ENCODE data around the gene FNBP1. TPM values are rescaled to one million over a fixed set of nuclear protein-coding genes. Genes with fewer than 3 reads are reported as not detected.

Gene FNBP1
- total and polyA plus RNA-seq, 2 of the 8 experiments (the other 6 are each of a cell fraction or from before 2014, with no cell fraction given) = 7.2 to 40.9 TPM

GRCh38 chr9:130034570-130034969 lies 8.4 kb downstream of the FNBP1 start:
- Histone ChIP-seq H3K9me3 (ENCODE audit: insufficient read depth in 2 of 2, low read depth in 1 of 2, low read length in 1 of 2) (no peaks in the 10 kb centered on the region), H3K4me3 (ENCODE audit: extremely low read depth in 1 of 4, insufficient read depth in 2 of 4, low read depth in 3 of 4, low read length in 4 of 4) (no peak overlapping the region), H4K91ac (replicated peaks; ENCODE audit: insufficient read length, low read length) (no peak overlapping the region), H3K27me3 (replicated peaks in 1 of 4; ENCODE audit: control insufficient read depth in 3 of 4, extremely low read depth in 1 of 4, insufficient read depth in 3 of 4, low read length in 3 of 4) (no peaks in the 10 kb centered on the region), H3K4me2 (ENCODE audit: insufficient read depth in 1 of 2, low read depth in 2 of 2, low read length in 2 of 2) (no peak overlapping the region), H2AFZ (ENCODE audit: low read length) (no peak overlapping the region), H3K14ac (ENCODE audit: insufficient read length) (no peak overlapping the region), H2BK12ac (ENCODE audit: low read depth, low read length) (no peak overlapping the region), H3K36me3 (ENCODE audit: control insufficient read depth in 2 of 4, insufficient read depth in 4 of 4, low read length in 3 of 4) (no peaks in the 10 kb centered on the region), H3K27ac (ENCODE audit: low read depth, low read length) (no peak overlapping the region), H2BK15ac (ENCODE audit: low read length) (no peak overlapping the region), H3K23ac (ENCODE audit: insufficient read length) (no peak overlapping the region), H2AK5ac (ENCODE audit: low read depth, low read length) (no peak overlapping the region), H3K79me1 (ENCODE audit: low read depth, low read length) (peaks cover 4% of the 10 kb centered on the region; the same call in 1 of the 2 replicates), H3K4me1 (replicated peaks in 1 of 4; ENCODE audit: control insufficient read depth in 3 of 4, insufficient read depth in 4 of 4, low read length in 3 of 4) (no peaks in the 10 kb centered on the region), H3K23me2 (ENCODE audit: low read depth, low read length) (no peaks in the 10 kb centered on the region), H3K4ac (replicated peaks; ENCODE audit: insufficient read length, low read depth, low read length) (no peak overlapping the region), H3K56ac (replicated peaks; ENCODE audit: insufficient read length, low read depth, low read length) (no peak overlapping the region), H3K9ac (replicated peaks in 1 of 4; ENCODE audit: extremely low read depth in 1 of 4, low read depth in 3 of 4, low read length in 3 of 4) (no peak overlapping the region), H4K20me1 (replicated peaks in 1 of 2; ENCODE audit: control insufficient read depth in 1 of 2, insufficient read depth in 2 of 2, low read length in 2 of 2) (no peaks in the 10 kb centered on the region), H2BK20ac (ENCODE audit: low read length) (no peak overlapping the region), H3K18ac (ENCODE audit: extremely low read depth, low read length) (no peak overlapping the region), H2BK120ac (replicated peaks; ENCODE audit: low read depth, low read length) (no peak overlapping the region), H3K79me2 (ENCODE audit: control insufficient read depth in 1 of 2, insufficient read depth in 2 of 2, low read length in 2 of 2) (peaks cover 0 to 53% of the 10 kb centered on the region in 2 experiments; a peak in 2 of 4 replicates), H4K8ac (ENCODE audit: extremely low read depth, insufficient read depth, low read length) (no peak overlapping the region), H4K5ac (ENCODE audit: insufficient read length, low read depth, low read length) (no peak overlapping the region), H2BK5ac (ENCODE audit: low read depth, low read length) (no peak overlapping the region)
- FAIRE-seq = no peak
- TF ChIP-seq EGR1 (IDR thresholded peaks at IDR 0.05; ENCODE audit: borderline replicate concordance, low read depth, low read length) (no peak), CHD2 (IDR thresholded peaks at IDR 0.05; ENCODE audit: low read length) (no peak), MAX (IDR thresholded peaks at IDR 0.05) (no peak), POU5F1 (IDR thresholded peaks at IDR 0.05; ENCODE audit: low read depth, low read length) (no peak), RBBP5 (IDR thresholded peaks at IDR 0.05; ENCODE audit: borderline replicate concordance, low read depth, low read length) (no peak), CHD1 (IDR thresholded peaks at IDR 0.05; ENCODE audit: low read depth, low read length) (no peak), CBX5 (IDR thresholded peaks at IDR 0.05; ENCODE audit: low read depth, low read length) (no peak), ATF2 (IDR thresholded peaks at IDR 0.05; ENCODE audit: low read length) (no peak), JUND (IDR thresholded peaks at IDR 0.05; ENCODE audit: low read length) (no peak)
- DNase-seq (ENCODE audit: low read depth in 1 of 2, low spot score in 2 of 2) = no peak
- 91% methylated on average over 1 of the region's 1 CpG; no CpG with 5 or more reads in 1 of the 2 experiments for WGBS, 2 experiments (ENCODE audit: extremely low coverage in 1 of 2, insufficient coverage in 1 of 2, insufficient read length in 1 of 2, insufficient replicate concordance in 2 of 2, low coverage in 1 of 2, low lambda C conversion rate in 2 of 2, missing lambda C conversion rate in 1 of 2)
- CTCF ChIA-PET (ENCODE audit: partially characterized antibody) = interaction anchor here (0.7 kb wide), 1 partner anchor 10 kb away, joined by 3 read pairs; no protein-coding TSS in a partner anchor
- POLR2A ChIA-PET (ENCODE audit: partially characterized antibody) = no interaction called here
